HFF-Myc (cell line): ENCODE results near the gene GPR156.

Source experiments
- DNase-seq: peaks from one replicate; pipeline ENCODE4 v3.0.0-alpha.2; 2011; ENCODE audit warnings: low read depth; ENCODE audit errors: extremely low read depth
- H3K4me3 ChIP-seq: replicated peaks from 2 replicates; pipeline ENCODE4 v1.5.1; 2011; ENCODE audit warnings: low read depth, mild to moderate bottlenecking, control low read depth, low read length
- TF ChIP-seq, protein P1 (sequence below): IDR thresholded peaks from 2 replicates; pipeline ENCODE4 v1.5.1; 2012; ENCODE audit warnings: mild to moderate bottlenecking, low read depth, low read length, control low read depth; ENCODE audit errors: missing control alignments

GPR156 gene

DNA sequence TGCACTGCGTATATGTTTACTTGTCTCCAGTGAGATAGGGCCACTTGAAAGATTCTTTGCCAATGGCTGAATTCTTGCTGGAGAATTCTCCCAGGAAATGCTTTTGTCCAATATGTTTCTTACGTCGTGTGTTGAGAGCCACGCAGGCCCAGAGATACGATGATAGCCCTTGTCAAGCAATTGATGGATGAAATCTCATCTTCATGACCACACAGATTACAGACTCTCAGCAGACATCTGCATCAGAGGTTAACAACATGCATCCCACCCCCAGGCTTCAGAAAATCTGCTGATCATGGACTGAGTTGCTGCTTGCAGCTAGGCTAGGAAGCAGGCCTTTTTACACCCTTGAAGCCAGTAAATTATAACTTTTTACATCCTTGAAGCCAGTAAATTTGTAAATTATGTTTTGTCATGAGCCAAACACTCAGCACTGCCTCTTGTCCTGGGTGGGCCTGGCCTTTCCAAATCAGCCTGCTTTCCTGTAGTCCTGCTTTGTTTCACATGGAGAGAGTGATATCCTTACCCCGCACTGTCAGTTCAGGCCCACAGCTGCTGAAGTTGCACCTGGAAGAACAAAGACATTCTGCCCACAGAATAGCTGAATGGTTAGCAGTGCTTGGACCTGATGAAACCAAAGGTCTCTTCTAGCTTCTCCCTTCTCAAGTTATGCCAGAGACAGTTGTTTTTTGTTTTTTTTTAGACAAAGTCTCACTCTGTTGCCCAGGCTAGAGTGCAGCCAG is 84.4 kb downstream of the GPR156 start:
- DNase-seq: no peak
- TF ChIP-seq, protein P1, sequence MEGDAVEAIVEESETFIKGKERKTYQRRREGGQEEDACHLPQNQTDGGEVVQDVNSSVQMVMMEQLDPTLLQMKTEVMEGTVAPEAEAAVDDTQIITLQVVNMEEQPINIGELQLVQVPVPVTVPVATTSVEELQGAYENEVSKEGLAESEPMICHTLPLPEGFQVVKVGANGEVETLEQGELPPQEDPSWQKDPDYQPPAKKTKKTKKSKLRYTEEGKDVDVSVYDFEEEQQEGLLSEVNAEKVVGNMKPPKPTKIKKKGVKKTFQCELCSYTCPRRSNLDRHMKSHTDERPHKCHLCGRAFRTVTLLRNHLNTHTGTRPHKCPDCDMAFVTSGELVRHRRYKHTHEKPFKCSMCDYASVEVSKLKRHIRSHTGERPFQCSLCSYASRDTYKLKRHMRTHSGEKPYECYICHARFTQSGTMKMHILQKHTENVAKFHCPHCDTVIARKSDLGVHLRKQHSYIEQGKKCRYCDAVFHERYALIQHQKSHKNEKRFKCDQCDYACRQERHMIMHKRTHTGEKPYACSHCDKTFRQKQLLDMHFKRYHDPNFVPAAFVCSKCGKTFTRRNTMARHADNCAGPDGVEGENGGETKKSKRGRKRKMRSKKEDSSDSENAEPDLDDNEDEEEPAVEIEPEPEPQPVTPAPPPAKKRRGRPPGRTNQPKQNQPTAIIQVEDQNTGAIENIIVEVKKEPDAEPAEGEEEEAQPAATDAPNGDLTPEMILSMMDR: no peak
- H3K4me3 ChIP-seq: no peak overlapping the region

DNA sequence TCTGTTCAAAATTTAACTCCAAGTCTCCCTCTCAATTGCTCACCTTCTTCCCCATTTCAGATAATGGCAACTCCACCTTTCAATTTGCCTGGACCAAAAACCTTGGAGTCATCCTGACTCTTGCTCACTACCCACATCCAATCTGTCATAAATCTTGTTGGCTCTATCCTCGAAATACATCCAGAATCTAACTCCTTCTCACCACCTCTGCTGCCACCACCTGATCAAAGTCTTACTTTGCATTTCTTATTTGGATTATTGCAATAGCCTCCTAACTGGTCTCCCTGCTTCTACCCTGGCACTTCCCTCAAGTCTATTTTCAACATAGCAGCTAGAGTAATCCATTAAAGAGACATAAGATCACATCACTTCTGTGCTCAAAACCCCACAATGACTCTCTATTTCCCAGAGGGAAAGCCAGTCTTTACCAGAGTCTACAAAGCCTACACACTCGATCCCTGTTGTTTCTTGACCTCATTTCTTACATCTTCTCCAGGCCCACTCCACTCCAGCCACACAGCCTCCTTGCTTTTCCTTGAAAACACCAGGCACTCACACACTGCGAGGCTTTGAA is 86.6 kb downstream of the GPR156 start:
- no peak for DNase-seq
- TF ChIP-seq, protein P1: no peak
- no peak overlapping the region for H3K4me3 ChIP-seq

DNA sequence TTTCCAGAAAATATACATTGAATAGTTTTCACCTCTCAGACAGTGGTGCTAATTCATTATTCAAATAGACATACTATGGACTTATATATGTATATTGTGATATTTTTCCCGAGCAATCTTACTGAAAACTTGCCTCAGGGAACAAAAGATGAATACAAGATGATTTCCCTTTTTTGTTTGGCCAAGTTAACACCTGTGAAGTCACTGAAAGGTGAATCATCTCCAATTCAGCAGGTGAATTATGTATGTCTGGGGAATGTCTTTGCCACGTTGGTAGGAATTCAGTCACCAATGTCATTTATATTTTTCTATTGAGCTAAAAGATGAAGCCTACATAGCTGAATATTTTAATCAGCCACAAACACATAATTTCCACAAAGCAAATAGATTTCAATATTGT is 88.2 kb downstream of the GPR156 start:
- TF ChIP-seq, protein P1: no peak
- no peak overlapping the region for H3K4me3 ChIP-seq
- DNase-seq: no peak

DNA sequence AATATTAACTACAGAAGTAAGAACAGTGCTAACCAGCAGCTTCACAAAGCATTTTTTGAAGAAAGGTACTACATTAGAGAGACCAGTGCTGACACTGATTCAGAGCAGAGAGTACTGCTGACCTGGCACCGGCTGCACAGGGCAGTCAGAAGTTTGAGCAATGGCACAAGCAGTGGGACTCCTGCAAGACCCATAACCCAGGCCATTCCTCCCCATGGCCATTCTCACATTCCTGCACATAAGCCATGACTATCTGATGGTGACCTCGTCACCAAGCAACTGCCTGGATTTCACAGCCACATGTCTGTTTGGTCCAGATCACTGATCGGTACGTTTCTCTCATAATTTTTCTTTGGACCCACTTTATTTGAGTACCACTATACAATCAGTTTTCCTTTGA is 88.7 kb downstream of the GPR156 start:
- no peak for DNase-seq
- H3K4me3 ChIP-seq: no peak overlapping the region
- TF ChIP-seq, protein P1: no peak

DNA sequence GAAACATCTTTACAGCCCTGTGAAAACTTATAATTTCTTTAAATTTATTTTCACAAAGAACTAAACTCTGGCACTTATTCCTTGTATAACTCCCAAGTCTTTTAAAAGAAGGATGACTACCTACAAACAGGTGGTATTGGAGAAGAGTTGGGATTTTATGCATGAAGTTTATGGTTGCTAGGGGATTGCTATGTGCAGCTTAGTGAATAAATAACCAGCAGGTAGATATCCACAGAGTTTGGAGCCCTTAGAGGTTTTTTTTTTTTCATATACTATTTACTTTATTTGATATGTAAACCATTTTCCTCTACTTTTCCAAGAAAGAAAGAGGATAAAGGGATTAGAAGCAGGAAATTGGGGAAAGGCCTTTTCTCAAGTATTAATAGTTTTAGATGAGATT is 91.5 kb downstream of the GPR156 start:
- TF ChIP-seq, protein P1: no peak
- no peak for DNase-seq
- H3K4me3 ChIP-seq: no peak overlapping the region

DNA sequence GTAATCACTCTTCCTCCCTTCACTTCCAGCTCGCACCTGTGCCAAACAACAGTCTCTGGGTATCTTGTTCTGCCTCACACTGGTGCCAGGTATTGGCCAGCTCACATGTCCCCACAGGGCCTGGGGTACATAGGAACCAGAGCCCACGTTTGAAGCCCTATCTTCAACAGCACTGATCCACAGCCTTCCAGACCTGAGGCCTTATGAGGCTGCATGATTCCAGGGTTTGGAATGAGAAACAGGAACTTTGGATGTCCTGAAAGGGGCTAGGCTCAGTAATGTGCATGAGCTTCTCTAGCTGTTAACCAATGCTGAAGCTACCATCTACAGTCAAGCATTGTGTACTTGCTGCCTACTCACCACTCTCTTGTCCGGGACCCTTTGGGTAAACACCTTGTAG is 92.4 kb downstream of the GPR156 start:
- no peak overlapping the region for H3K4me3 ChIP-seq
- DNase-seq: no peak
- TF ChIP-seq, protein P1: no peak
